Activated T-helper 1 cell treated with anti-CD3 and anti-CD28 coated beads, Interleukin-2, amount 50 U/mL, for 16 hours (primary cell): ENCODE measurements around the gene JMJD6.
A peak's percentile ranks its signal among the peaks of the same experiment; 100 is the strongest.
"Not testable (repeated sequence)": the region's sequence is repeated elsewhere in the genome, so short reads cannot be mapped to it uniquely, and the experiment has no call there.

Experiments
- DNase-seq, 2 donors: peaks; one replicate each; pipeline ENCODE4 v3.0.0-alpha.2; 2020; ENCODE audit warnings: low read depth in 1 of 2, low spot score in 1 of 2

JMJD6 gene

DNA sequence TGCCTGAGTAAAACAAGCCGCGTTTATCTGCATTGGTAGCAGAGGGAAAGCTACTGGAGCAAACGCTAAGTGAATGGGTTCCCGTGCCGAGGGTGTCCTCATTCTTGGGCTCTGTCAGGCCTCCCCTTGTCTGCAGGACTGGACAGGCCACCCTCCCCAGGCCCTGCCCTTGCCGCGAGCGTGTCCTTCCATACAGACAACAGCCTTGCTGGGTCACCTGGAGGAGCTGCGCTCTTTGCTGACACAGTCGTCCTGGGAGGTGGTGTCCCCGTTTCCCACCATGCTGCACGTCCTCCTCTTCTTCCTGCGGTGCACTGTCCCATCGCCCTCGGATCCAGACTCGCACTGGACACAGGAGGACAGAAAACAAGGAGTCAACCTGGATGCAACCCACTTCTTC lies 7.9 kb downstream of the JMJD6 start:
- no peak for DNase-seq

DNA sequence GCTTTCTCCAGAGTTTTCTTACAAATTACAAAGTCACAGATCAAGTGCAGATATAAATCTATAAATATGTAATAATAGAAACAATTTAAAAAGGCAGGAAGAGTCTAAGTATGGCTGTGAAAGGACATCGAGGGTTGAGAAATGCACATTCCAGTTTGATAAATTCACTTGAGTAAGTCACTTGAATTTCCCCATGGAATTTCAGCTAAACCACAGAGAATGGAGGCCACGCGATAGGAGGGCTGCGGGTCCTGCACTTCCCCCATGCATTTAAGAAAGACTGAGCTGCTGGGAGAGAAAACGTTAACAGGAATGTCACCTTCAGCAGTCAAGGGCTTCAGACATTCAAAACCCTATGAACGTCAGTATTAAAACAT lies 9.6 kb downstream of the JMJD6 start:
- no peak for DNase-seq

DNA sequence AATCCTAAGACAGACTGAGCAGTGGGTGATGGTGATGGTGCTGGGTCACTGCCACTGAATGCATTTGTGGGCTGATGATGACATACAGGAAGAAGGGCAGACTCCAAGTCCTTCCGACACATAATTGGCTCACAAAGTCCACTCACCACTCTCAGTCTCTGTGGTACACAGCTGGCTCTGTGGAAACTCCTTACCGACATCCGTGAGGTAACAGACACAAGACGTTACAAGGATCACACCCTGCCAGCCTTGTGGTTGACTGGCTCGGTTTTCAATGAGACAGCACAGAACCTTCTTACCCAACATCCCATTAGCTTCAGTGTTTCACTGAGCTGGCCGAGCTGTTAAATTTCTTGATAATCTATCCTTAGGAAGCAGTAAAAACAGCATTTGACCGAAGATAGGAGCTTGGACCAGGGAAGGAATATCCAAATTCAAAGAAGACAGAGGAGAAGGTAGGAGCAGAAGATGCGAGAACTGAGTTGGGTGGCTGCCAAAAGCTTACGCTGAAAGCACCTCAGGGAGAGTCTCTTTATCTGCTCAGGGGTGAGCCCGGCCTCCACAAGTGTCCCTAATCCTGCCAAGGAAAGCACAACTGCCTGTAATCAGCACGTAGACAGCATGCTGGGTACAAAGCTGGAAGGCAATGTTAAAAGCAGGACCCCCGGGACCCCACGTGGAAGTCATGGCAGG lies 10.1 kb downstream of the JMJD6 start:
- DNase-seq, result peak in 1 of 2 donors; percentile 42

DNA sequence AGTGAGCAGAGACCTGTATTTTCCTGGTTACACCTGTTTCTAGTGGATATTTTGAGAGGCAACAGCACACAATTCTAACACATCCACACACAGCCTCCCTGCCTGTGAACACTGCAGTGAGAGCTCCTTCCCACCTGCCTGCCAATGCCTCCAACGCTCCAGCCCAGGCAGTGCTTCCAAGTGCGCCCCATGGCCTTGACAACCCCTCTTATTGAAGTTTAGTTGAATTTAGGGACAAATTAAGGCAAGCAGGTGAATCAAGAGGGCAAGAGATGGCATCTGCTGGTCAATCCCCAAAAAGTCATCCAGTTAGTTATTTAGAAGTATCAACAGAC lies 10.9 kb downstream of the JMJD6 start:
- no peak for DNase-seq

DNA sequence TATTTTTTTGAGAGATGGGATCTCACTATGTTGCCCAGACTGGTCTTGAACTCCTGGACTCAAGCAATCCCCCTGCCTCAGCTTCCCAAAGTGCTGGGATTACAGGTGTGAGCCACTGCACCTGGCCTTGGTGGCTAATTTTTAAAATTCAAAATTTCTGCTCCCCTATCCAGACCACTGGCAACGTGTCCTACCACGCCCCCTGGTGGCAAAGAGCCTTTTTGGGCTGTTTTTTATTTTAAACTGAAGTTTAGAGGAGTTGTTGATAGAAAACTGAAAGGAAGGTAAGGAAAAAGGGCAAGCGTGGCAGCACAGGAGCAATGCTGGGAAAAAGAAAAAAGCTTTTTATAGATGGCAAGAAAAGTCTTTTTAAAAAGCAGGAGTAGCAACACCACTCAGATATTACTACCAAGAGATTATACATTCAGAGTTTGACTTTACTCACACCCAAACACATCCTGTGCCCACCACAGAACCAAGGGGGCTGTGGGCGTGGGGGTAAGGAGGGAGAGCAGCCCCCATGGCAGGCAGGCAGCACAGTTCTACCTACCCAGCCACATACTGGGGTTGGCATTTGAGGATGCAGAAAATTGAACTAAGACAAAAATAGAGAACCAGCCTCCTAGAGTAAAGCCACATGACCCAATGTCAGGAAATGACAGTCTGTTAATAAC lies 11.4 kb downstream of the JMJD6 start:
- peak; percentile 59 to 73 for DNase-seq

DNA sequence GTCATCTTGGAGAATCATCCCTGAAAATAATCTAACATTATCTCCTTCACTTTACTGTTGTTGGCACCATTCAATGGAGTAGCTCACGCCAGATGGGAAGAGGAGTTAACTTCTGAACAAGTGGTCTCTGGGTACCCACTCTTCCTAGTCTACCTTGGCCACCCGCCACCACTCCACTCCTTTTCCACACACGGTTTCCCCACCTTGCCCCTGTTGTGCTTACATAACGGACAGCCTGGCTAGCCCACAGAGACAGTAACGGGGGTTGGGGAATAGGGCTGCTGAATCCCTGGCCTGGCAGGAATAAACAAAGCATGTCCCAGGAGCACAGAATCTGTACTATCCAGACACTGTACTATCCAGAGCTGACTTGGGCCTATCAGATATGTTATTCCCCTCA lies 12.1 kb downstream of the JMJD6 start:
- no peak for DNase-seq

DNA sequence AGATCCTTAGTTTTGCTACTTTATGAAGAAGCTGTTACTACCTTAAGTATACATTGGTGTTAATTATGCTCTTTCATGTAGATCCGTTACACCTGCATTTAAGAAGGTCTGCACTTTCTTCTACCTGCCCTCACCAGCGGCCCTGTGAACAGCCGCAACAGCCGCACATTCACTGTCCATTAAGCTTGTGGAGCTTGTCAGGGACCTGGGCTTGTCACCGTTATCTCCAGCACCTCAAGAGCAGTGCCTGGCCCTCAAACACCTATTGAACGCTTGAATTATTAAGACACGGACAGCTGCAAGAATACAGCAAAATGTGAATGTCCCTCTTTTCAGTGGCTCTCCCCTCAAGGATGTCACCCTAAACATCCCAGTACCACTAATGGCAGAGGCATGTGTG lies 12.6 kb downstream of the JMJD6 start:
- DNase-seq, result no peak

DNA sequence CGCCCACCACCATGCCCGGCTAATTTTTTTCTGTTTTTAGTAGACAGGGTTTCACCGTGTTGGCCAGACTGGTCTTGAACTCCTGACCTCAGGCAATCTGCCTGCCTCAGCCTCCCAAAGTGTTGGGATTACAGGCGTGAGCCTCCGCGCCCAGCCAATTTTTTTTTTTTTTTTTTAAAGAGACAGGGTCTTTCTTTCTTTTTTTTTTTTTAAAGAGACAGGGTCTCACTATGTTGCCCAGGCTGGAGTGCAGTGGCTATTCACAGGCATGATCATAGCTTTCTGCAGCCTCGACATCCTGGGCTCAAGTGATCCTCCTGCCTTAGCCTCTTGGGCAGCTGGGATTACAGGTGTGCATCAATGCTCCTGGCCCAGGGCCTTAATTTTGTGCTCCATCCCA lies 14.1 kb downstream of the JMJD6 start:
- DNase-seq, result not testable (repeated sequence)

DNA sequence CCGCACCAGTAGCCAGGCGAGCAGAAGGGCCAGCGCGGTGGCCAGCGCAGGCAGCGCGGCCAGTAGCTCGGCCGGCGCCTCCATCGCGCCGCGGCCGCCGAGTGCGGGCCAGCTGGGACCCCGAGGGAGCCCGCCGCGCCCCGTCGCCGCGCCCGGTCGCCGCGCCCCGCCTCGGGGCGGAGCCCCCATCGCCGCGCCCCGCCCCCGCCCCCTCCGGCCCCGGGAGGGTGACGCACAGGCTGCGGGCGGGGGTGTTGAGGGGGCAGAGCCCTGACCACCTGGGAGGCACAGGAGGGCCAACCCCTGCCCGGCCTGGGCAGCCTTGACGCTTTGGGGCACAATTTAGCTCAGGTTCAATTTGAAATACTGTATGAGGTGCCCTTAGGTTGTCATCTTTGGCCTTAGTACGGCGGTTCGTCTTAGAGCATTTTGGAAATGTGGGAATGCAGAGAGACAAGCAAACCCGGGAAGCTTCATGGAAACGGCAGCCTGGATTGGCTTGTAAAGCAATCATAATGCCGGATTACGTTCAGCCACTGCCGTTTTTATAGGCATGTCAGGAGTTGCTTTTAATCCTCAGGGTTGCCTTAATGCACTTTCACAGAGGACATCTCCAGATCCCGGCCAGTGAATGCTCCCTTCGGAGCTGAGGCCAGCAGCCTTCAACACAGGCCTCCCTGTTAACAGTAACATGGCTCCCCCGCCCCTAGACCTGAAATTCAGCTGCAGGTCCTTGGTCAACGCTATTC lies 15.4 kb downstream of the JMJD6 start, which contains the start of gene MXRA7:
MXRA7 (minus strand) TSS at position 103 of the 749 bp plus-strand sequence; CDS start at position 84, 19 bp downstream.
- peak in 1 of 2 donors; percentile 51 for DNase-seq

DNA sequence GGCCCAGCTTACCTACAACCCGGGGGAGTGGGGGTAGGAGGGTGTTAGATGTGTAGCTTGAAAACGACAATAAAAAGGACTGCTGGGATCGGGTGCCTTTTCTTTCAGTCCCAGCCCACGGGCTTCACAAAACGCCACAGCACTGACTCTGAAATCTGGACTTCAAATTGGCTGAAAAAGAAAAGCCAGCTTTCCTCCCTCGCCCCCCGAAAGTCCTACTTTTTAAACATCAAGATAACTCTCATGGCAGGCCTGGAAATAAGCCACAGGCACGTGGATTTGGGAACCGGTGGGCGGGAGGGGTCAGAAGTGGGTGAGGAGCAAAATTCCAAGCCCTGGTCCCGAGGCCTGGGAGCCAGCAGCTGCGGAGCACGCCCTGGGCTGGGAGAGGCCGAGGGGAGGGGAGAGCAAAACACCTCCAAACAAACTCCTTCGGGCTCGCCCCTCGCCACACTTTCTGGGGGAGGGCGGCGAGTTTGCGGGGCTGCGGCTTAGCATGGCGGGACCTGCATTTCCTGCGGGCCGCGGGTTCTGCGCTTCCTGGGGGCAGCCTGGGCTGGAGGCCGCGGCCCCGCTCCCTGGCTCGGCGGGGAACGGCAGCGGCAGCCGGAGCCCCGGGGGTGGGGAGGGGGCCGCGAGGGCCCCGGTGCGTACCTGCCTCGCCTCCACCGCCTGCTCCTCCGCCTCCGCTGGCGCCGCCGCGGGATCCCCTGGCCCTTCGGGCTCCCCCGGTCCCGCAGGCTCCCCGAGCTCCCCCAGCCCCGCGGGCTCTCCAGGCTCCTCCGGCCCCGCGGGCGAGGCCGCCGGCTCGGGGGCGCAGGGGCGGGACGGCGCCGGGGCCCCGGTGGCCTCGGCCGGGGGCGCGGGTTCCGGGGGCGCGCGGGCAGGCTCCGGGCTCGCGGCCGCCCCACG lies 16.2 kb downstream of the JMJD6 start:
- not testable (repeated sequence) for DNase-seq

DNA sequence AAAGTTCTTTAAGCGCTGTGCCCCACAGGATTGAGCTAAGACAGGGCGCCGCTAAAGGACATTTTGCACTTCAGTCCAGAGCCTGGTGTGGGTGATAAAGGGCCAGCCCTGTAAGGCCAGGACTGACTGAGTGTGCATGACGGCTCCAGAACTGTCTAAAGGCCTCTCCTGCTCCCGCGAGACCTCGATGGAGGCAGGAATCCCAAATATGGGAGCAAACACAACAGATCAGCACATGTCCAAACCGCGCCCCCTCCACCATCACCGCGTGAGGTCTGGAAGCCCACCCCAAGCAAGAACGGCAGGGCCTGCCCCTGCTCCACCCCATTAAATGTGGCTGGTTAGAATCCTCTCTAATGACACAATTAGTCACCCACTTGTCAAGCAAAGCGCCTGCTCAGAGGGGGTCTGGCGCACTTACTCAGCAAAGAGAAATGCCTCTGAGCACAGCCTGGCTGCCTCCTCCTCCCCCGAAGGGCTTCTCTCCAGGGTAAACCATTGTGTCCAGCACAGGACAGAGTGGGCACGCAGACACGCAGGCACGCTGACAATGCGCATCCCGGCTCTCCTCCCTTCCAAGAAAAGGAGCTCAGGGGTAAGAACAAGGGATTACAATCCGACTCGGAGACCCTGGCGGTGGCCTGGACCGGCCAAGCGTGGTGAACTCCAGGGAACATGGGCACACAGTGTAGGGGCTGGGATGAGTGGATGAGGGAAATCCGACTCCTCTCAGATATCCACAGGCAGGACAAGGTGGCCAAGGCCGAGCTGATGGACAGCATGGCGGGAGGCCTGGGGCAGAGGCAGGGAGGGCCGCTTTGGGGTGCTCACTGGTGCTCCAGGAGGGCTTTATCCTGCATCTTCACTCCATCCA lies 17.1 kb downstream of the JMJD6 start:
- DNase-seq, result no peak

DNA sequence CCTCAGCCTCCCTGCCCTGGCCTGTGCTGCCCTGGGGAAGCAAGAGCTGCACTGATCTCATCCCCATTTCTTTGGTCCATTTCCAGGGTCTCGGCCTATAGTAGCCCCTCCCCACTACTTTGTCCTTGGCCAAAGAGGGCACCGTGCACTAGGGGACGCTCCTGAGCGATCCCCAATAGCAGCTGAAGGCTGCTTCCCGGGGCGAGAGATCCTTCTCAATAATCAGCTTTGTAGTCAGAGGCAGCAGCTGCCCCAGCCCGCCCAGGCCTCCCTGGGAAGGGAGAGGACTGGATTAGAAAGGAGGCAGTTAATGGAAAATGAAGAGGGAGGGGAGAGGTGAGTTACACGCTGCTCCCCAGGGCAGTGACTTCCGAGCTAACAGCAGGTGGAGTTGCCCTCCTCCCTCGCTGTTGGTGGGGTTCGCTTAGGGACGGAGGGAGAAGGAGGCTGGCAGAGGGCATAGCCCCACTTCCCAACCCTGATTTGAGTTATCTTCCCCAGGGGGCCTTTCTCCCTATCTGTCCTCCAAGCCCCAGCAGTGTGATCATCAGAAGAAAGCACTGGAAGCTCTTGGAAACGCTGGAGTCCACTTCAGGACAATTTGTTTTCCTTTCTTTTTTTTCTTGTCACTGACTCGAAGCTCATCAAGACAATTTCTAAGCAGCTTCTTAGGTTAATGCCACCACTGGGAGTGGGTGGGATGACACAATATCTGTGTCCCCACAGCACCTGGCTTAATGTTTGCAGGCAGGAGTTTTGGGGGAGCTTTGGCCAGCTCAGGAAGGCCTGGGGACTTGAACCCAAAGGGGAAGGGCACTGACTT lies 18.2 kb downstream of the JMJD6 start:
- DNase-seq, result no peak

DNA sequence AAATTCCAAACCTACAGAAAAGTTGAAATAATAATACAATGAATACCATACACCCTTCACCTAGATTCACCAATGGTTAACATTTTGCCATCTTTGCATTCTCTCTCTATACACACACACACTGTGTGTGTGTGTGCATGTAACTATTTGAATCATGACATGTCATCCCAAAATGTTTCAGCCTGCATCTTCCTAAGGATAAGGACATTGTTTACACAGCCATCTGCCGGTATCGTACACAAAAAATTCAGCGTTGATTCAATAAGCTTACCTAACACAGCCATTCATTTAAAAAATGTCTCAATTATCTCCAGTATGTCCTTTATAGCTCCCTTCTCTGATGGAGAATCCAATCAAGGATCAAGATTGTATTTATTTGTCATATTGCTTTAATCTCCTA lies 19.6 kb downstream of the JMJD6 start:
- no peak for DNase-seq

DNA sequence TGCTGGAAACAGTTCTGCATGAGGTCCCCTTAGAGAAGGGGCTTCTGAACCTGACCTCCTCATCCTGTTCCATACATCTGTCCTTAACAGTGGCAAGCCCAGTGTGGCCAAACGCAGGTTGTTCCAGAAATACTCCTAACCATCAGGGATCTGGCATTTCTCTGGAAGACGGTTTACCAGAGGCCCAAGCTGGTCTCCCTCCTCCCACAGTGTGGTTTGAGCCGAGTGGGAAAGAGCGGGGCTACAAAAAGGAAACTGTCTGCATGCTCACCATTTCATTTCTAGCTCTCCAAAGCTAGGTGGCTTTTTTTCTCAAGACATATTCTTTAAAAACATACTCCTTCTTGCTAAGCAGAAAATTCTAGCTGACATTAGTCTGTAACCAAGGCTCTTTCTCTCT lies 21.6 kb downstream of the JMJD6 start:
- no peak for DNase-seq

DNA sequence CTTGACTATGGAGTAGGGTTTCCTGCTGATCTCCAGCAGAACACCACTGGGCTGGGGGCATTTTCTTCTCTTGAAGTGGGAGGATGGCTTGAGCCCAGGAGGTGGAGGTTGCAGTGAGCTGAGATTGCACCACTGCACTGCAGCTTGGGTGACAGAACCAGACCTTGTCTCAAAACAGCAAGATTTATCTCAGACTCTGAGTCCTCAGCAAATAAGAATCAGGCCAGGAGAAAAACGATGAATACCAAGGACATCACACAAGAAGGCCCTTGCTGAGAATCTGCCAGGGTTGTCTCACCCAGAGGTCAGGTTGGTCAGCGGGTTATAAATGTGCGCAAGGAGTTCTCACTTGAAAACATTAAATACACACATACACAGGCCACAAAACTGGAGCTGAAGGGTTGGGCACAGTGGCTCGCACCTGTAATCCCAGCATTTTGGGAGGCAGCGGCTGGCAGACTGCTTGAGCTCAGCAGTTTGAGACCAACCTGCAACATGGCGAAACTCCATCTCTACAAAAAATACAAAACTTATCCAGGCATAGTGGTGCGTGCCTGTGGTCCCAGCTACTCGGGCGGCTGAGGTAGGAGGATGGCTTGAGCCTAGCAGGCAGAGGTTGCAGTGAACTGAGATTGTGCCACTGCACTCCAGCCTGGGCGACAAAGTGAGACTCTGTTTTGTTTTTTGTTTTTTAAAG lies 23.3 kb downstream of the JMJD6 start:
- DNase-seq, result no peak

DNA sequence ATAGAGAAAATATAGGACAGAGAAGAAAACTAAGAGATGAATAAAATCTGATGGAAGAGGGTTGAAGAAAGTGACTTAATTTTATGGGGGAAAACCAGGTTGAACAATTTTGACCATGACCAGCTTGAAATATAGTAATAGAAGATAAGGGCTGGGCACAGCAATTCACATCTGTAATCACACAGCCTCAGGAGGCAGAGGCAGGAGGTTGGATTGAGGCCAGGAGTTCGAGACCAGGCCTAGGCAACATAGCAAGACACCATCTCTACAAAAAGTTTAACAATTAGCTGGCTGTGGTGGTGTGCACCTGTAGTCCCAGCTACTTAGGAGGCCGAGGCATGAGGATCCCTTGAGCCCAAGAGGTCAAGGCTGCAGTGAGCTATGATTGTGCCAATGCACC lies 24.3 kb downstream of the JMJD6 start:
- DNase-seq, result no peak

DNA sequence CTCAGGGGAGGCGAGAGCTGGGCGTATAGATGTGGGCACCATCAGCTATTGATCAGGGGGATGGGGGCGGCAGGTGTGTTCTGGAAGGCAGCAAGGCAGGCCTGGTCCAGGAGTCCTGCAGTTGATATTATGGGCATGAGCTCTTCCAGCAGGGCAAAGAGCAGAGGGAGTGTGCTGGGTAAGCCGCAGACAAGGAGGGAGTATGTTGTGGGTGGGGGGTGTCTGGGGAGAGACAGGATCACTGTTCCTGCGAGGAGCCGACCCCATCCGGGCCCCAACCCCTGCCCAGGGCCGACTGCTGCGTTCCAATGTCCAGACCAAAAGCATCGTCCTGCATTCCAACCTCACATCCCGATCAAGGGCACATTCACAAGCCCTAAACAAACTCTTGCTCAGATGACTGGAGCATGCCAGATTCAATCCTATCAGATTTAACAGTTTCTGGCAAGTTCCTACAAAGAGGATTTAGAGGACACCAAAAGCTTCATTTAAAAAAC lies 24.9 kb downstream of the JMJD6 start:
- no peak for DNase-seq

DNA sequence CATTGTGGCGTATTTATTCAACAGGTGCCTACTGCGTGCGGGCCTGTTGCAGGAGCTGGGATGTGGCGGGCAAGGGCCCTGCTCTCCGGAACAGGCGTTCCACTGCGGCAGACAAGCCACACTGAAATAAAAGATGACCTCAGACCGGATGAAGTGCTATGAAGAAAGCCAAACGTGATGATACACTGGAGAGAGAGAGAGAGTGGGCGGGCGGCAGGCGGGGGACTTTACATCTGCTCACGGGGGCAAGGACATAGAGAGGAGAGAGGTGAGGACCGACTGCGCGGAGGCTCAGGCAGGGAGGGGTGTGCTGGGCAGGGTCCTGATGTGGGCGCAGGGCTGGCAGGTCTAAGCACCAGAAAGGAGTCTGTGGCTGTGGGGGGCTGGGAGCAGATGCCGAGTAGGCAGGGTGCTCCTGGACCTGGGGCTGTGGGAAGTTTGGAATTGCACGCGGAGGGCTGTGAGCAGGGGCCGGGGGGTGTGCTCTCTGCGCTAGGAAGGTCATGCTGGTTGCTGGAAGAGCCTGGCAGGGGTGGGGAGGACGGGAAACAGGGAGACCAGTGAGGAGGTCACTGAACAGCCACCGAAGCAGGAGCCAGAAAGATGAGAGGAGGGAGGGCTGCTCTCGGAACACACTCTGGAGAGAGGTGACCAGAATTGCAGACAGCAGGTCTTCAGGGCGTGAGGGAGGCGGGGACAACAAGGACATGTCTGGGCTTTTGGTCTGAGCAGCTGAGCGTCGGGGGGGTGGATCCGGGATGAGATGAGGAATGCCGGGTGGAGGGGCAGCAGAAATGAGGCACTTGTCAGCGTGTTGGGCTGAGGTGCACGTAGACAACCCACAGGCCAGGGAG lies 25.6 kb downstream of the JMJD6 start:
- DNase-seq, result no peak
